Neural cell (in vitro differentiated cells): ENCODE measurements around the gene NAGS. TPM values are rescaled to one million over a fixed set of nuclear protein-coding genes. Genes with fewer than 3 reads are reported as not detected.

Experiments
- H2AFZ ChIP-seq: fragments of 200-600, 300-800 bp; sonication (generic), shearing (Covaris generic); 2 replicates; pipeline ENCODE4 v1.6.0; 2014; ENCODE audit warnings: low read depth, mild to moderate bottlenecking, antibody characterized with exemption, low read length, moderate library complexity
- H3F3A ChIP-seq: fragments of 200-600 bp; shearing (Covaris generic); 2 replicates; pipeline ENCODE4 v1.6.1; 2016; ENCODE audit warnings: mild to moderate bottlenecking, moderate library complexity, mixed read lengths, antibody characterized with exemption, low read length; ENCODE audit not compliant: insufficient read depth, poor library complexity, severe bottlenecking
- H3K27ac ChIP-seq: fragments of 200-600, 300-800 bp; sonication (generic), shearing (Covaris generic); 2 replicates; pipeline ENCODE4 v1.5.1; 2014; ENCODE audit warnings: mild to moderate bottlenecking, low read length, moderate library complexity
- H3K27me3 ChIP-seq: fragments of 300-800, 200-600 bp; sonication (generic), shearing (Covaris generic); 2 replicates; pipeline ENCODE4 v1.6.0; 2014; ENCODE audit warnings: mild to moderate bottlenecking, low read depth, low read length, moderate library complexity; ENCODE audit not compliant: insufficient read depth
- H3K36me3 ChIP-seq: fragments of 300-800, 200-600 bp; sonication (generic), shearing (Covaris generic); 2 replicates; pipeline ENCODE4 v1.5.1; 2014; ENCODE audit warnings: mild to moderate bottlenecking, antibody characterized with exemption, low read length, moderate library complexity; ENCODE audit not compliant: insufficient read depth
- H3K4me2 ChIP-seq: fragments of 300-800, 200-600 bp; sonication (generic), shearing (Covaris generic); 2 replicates; pipeline ENCODE4 v1.6.0; 2014; ENCODE audit warnings: mild to moderate bottlenecking, low read length
- H3K4me3 ChIP-seq: fragments of 300-800, 200-600 bp; sonication (generic), shearing (Covaris generic); 2 replicates; pipeline ENCODE4 v1.5.1; 2014; ENCODE audit warnings: mild to moderate bottlenecking, low read length, moderate library complexity
- H3K79me2 ChIP-seq: fragments of 200-600 bp; shearing (Covaris generic); replicated peaks from 2 replicates; pipeline ENCODE4 v1.6.0; 2014; ENCODE audit warnings: mild to moderate bottlenecking, low read length, moderate library complexity; ENCODE audit not compliant: insufficient read depth
- H3K9ac ChIP-seq: fragments of 300-800, 200-600 bp; sonication (generic), shearing (Covaris generic); 2 replicates; pipeline ENCODE4 v1.6.1; 2016; ENCODE audit warnings: mild to moderate bottlenecking, low read length, mixed read lengths
- H3K9me2 ChIP-seq: fragments of 200-600 bp; shearing (Covaris generic); 2 replicates; pipeline ENCODE4 v1.6.1; 2016; ENCODE audit warnings: mild to moderate bottlenecking, low read length, mixed read lengths; ENCODE audit not compliant: insufficient read depth
- H3K9me3 ChIP-seq: fragments of 200-600, 300-800 bp; sonication (generic), shearing (Covaris generic); 2 replicates; pipeline ENCODE4 v1.6.1; 2016; ENCODE audit warnings: mild to moderate bottlenecking, mixed run types, low read length, moderate library complexity, mixed read lengths
- H4K20me1 ChIP-seq: fragments of 200-600 bp; shearing (Covaris generic); 2 replicates; pipeline ENCODE4 v1.6.1; 2016; ENCODE audit warnings: mild to moderate bottlenecking, mixed run types; ENCODE audit not compliant: insufficient read depth
- CTCF ChIP-seq: fragments of 450-650 bp; IDR thresholded peaks from 2 replicates; pipeline ENCODE4 v1.5.1; 2014; ENCODE audit warnings: antibody characterized with exemption, mild to moderate bottlenecking, moderate library complexity; ENCODE audit not compliant: poor library complexity, severe bottlenecking
- EP300 ChIP-seq: fragments of 450-650 bp; conservative IDR thresholded peaks from 2 replicates; pipeline ENCODE4 v1.6.1; 2014; ENCODE audit warnings: antibody characterized with exemption, mild to moderate bottlenecking, moderate library complexity; ENCODE audit not compliant: poor library complexity, severe bottlenecking
- EZH2 ChIP-seq: fragments of 200-600, 300-800 bp; shearing (Covaris generic), sonication (generic); IDR thresholded peaks from 2 replicates; pipeline ENCODE4 v1.6.1; 2014; ENCODE audit warnings: antibody characterized with exemption, low read length, borderline replicate concordance, mild to moderate bottlenecking; ENCODE audit not compliant: insufficient read depth, poor library complexity, severe bottlenecking
- MXI1 ChIP-seq: fragments of 450-650 bp; conservative IDR thresholded peaks from 2 replicates; pipeline ENCODE4 v1.6.1; 2014; ENCODE audit warnings: antibody characterized with exemption, mild to moderate bottlenecking; ENCODE audit not compliant: poor library complexity, severe bottlenecking
- POLR2AphosphoS5 ChIP-seq: IDR thresholded peaks from 2 replicates; pipeline ENCODE4 v1.6.1; 2012
- RAD21 ChIP-seq: fragments of 450-650 bp; conservative IDR thresholded peaks from 2 replicates; pipeline ENCODE4 v1.6.1; 2014; ENCODE audit warnings: antibody characterized with exemption, mild to moderate bottlenecking, moderate library complexity
- REST ChIP-seq: IDR thresholded peaks from 2 replicates; pipeline ENCODE4 v1.6.1; 2012; ENCODE audit warnings: borderline replicate concordance
- SMC3 ChIP-seq: fragments of 450-650 bp; conservative IDR thresholded peaks from 2 replicates; pipeline ENCODE4 v1.6.1; 2014; ENCODE audit warnings: antibody characterized with exemption, mild to moderate bottlenecking, moderate library complexity; ENCODE audit not compliant: poor library complexity
- TAF1 ChIP-seq: IDR thresholded peaks from 2 replicates; pipeline ENCODE4 v1.6.1; 2012; ENCODE audit warnings: low read depth
- polyA plus RNA-seq: library from polyadenylated mRNA; depleted of rRNA; stranded (reverse); fragments of >200 nt; gene quantifications from 2 replicates; pipeline ENCODE4 v1.2.3, GENCODE V29; 2014

NAGS gene
- polyA plus RNA-seq, 1 donor from 2014 or later = not detected

GRCh38 chr17:43976963-43977837, 27.2 kb upstream of the NAGS start:
- no peak overlapping the region for H3K4me2 ChIP-seq
- no peak overlapping the region for H3K4me3 ChIP-seq
- peaks cover 2% of the 10 kb centered on the region for H3K27me3 ChIP-seq
- no peaks in the 10 kb centered on the region for H3K9me3 ChIP-seq
- H2AFZ ChIP-seq = no peak overlapping the region
- no peaks in the 10 kb centered on the region for H3F3A ChIP-seq
- TF ChIP-seq SMC3 = no peak
- no peaks in the 10 kb centered on the region for H3K9me2 ChIP-seq
- no peak overlapping the region for H3K27ac ChIP-seq
- no peak overlapping the region for H3K9ac ChIP-seq
- H3K79me2 ChIP-seq = no peaks in the 10 kb centered on the region
- no peaks in the 10 kb centered on the region for H3K36me3 ChIP-seq
- H4K20me1 ChIP-seq = no peaks in the 10 kb centered on the region

- Histone ChIP-seq H3F3A (no peaks in the 10 kb centered on the region), H3K27ac (no peak overlapping the region), H4K20me1 (no peaks in the 10 kb centered on the region), H3K4me3 (no peak overlapping the region), H3K27me3 (peaks cover 11% of the 10 kb centered on the region), H3K9me2 (no peaks in the 10 kb centered on the region), H3K79me2 (no peaks in the 10 kb centered on the region), H3K9ac (no peak overlapping the region), H3K36me3 (no peaks in the 10 kb centered on the region), H2AFZ (no peak overlapping the region), H3K9me3 (no peaks in the 10 kb centered on the region), H3K4me2 (no peak overlapping the region)
- TF ChIP-seq EZH2 (no peak), SMC3 (no peak), MXI1 (no peak), REST (no peak), CTCF (no peak), POLR2AphosphoS5 (no peak), EP300 (no peak), TAF1 (no peak), RAD21 (no peak)
Measured at GRCh38 chr17:43978078-43978477, 26.3 kb upstream of the NAGS start.
